A673 (cell line): ENCODE measurements around the gene GPR3. TPM values are rescaled to one million over a fixed set of nuclear protein-coding genes. Genes with fewer than 3 reads are reported as not detected.

ENCODE experiments used
- BruUV-seq: library from RNA; stranded (reverse); fragments of 400-500 nt; replicated peaks from 2 replicates; lab custom pipeline; 2021; lab: Mats Ljungman, UMichigan
- CTCF ChIA-PET: fragments of 300-600 bp; sonication (Branson Sonifier 250); formaldehyde crosslinking; loops from one replicate; lab custom pipeline; 2022; ENCODE audit warnings: antibody characterized with exemption; lab: Charles Lee
- POLR2A ChIA-PET: fragments of 300-600 bp; sonication (Branson Sonifier 250); formaldehyde crosslinking; loops from one replicate; lab custom pipeline; 2022; ENCODE audit warnings: antibody characterized with exemption; ENCODE audit not compliant: low non-redundant PET; lab: Charles Lee
- DNase-seq: peaks from one replicate; pipeline ENCODE4 v3.0.0-alpha.2; 2015; ENCODE audit warnings: low spot score
- H3K27ac ChIP-seq: fragments of 200-600 bp; sonication (generic); 2 replicates; pipeline ENCODE4 v1.5.1; 2016; ENCODE audit warnings: mixed run types, low read depth, mild to moderate bottlenecking, mixed read lengths, antibody characterized with exemption, low read length; ENCODE audit not compliant: poor library complexity, severe bottlenecking
- H3K27me3 ChIP-seq: fragments of 200-600 bp; sonication (generic); replicated peaks from 2 replicates; pipeline ENCODE4 v1.6.1; 2017; ENCODE audit warnings: mixed run types, low read depth, mild to moderate bottlenecking, mixed read lengths, antibody characterized with exemption, low read length; ENCODE audit not compliant: insufficient read depth, poor library complexity
- H3K36me3 ChIP-seq: fragments of 200-600 bp; sonication (generic); 2 replicates; pipeline ENCODE4 v1.6.1; 2016; ENCODE audit warnings: mixed run types, mild to moderate bottlenecking, mixed read lengths, antibody characterized with exemption, low read length; ENCODE audit not compliant: insufficient read depth, poor library complexity, severe bottlenecking
- H3K4me1 ChIP-seq: fragments of 200-600 bp; sonication (generic); 2 replicates; pipeline ENCODE4 v1.6.1; 2017; ENCODE audit warnings: mixed run types, mild to moderate bottlenecking, mixed read lengths, antibody characterized with exemption, low read length; ENCODE audit not compliant: insufficient read depth, poor library complexity, severe bottlenecking
- H3K4me3 ChIP-seq: fragments of 200-600 bp; sonication (generic); 2 replicates; pipeline ENCODE4 v1.5.1; 2016; ENCODE audit warnings: low read depth, mixed run types, mild to moderate bottlenecking, mixed read lengths, low read length; ENCODE audit not compliant: poor library complexity, severe bottlenecking
- H3K9me3 ChIP-seq: fragments of 200-600 bp; sonication (generic); 2 replicates; pipeline ENCODE4 v1.6.1; 2016; ENCODE audit warnings: mixed run types, low read depth, mild to moderate bottlenecking, mixed read lengths, antibody characterized with exemption, low read length; ENCODE audit not compliant: poor library complexity, severe bottlenecking
- EZH2 ChIP-seq: fragments of 200-600 bp; sonication (generic); IDR thresholded peaks from 2 replicates; pipeline ENCODE4 v1.6.1; 2017; ENCODE audit warnings: borderline replicate concordance, low read depth, mild to moderate bottlenecking, mixed read lengths, antibody characterized with exemption, low read length; ENCODE audit not compliant: poor library complexity, severe bottlenecking
- intact Hi-C: fragments of 100-400 bp; cut with micrococcal nuclease; formaldehyde crosslinking; loops from one replicate; pipeline ENCODE4 v1.10.0; 2022; ENCODE audit not compliant: unreplicated experiment
- total RNA-seq: library from RNA; stranded (reverse); gene quantifications from 2 replicates; pipeline ENCODE4 v1.2.3, GENCODE V29; 2021
- TF ChIP-seq, protein P1 (sequence below): fragments of 300-800, 200-600 bp; sonication (generic); conservative IDR thresholded peaks from 2 replicates; pipeline ENCODE4 v1.5.1; 2017; ENCODE audit warnings: low read depth, mild to moderate bottlenecking, antibody characterized with exemption, low read length, moderate library complexity, mixed read lengths

GPR3 gene
- total RNA-seq, 1 experiment from 2014 or later: 4.9 TPM

DNA sequence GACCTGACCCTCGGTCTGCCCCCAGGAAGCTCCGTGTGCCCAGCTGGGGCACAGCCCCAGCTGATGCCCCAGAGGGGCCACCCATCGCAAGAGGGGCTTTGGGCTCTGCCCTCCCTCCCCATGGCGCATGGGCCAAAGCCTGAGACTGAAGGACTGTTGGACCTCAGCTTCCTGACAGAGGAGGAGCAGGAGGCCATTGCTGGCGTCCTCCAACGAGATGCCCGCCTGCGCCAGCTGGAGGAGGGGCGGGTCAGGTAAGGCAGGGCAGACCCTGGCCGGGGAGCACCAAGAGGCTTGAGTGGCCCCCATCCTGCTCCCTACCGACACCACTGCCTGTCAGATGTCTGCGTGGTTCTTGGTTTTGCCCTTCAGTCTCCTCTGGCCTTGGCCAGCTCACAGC, 47.1 kb upstream of the GPR3 start:
- Histone ChIP-seq H3K27me3 (no peaks in the 10 kb centered on the region), H3K4me1 (peaks cover 12% of the 10 kb centered on the region), H3K4me3 (no peak overlapping the region), H3K36me3 (no peaks in the 10 kb centered on the region), H3K9me3 (no peaks in the 10 kb centered on the region), H3K27ac (no peak overlapping the region)
- no peak for DNase-seq
- POLR2A ChIA-PET: interaction anchor here (0.6 kb wide), 1 partner anchor 107 kb away, joined by 4 read pairs; no protein-coding TSS in a partner anchor
- TF ChIP-seq EZH2: no peak
- TF ChIP-seq, protein P1, sequence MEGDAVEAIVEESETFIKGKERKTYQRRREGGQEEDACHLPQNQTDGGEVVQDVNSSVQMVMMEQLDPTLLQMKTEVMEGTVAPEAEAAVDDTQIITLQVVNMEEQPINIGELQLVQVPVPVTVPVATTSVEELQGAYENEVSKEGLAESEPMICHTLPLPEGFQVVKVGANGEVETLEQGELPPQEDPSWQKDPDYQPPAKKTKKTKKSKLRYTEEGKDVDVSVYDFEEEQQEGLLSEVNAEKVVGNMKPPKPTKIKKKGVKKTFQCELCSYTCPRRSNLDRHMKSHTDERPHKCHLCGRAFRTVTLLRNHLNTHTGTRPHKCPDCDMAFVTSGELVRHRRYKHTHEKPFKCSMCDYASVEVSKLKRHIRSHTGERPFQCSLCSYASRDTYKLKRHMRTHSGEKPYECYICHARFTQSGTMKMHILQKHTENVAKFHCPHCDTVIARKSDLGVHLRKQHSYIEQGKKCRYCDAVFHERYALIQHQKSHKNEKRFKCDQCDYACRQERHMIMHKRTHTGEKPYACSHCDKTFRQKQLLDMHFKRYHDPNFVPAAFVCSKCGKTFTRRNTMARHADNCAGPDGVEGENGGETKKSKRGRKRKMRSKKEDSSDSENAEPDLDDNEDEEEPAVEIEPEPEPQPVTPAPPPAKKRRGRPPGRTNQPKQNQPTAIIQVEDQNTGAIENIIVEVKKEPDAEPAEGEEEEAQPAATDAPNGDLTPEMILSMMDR: no peak
- intact Hi-C loops: no loop called here
- CTCF ChIA-PET: interaction anchor here (0.7 to 1.7 kb wide), 2 partner anchors 12 to 1199 kb away, joined by 3 to 6 read pairs; no protein-coding TSS in a partner anchor
- BruUV-seq: no TSS peak

DNA sequence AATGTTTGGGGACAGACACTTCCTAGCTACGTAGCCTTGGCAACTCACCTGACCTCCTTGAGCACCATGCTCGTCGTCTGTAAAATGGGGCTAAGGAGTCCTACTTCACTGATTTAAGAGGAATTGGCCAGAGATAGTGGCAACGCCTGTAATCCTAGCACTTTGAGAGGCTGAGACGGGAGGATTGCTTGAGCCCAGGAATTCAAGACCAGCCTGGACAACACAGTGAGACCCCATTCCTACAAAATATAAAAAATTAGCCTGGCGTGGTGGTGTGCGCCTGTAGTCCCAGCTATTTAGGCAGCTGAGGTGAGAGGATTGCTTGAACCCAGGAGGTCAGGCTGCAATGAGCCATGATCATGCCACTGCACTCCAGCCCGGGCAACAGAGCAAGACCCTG, 46.1 kb upstream of the GPR3 start:
- BruUV-seq: no TSS peak

DNA sequence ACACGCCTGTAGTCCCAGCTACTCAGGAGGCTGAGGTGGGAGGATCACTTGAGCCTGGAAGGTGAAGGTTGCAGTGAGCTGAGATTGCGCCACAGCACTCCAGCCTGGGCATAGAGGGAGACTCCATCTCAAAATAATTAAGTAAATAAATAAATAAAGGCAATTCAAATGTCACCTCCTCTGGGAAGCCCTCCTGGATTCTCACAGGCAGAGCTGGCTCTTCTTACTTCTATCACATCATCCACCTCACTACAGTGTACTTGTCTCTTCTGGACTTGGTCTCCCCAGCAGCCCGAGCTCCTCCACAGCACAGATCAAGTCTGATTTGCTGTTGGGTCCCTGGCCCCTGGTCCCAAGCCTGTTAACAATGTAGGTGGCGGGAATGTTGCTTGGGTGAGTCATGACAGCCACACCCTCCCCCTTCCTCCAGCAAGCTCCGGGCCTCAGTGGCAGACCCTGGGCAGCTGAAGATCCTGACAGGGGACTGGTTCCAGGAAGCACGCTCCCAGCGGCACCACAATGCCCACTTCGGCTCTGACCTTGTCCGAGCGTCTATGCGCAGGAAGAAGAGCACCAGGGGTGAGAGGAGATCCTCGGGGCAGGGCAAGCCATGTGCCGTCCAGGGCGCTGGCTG, 45.3 kb upstream of the GPR3 start:
- intact Hi-C loops: no loop called here
- Histone ChIP-seq H3K27ac (no peak overlapping the region), H3K4me3 (no peak overlapping the region), H3K36me3 (no peaks in the 10 kb centered on the region), H3K27me3 (no peaks in the 10 kb centered on the region), H3K9me3 (no peaks in the 10 kb centered on the region), H3K4me1 (peaks cover 4% of the 10 kb centered on the region)
- POLR2A ChIA-PET: no interaction called here
- BruUV-seq: no TSS peak
- DNase-seq: no peak
- TF ChIP-seq EZH2: no peak
- CTCF ChIA-PET: no interaction called here

More for the DNA sequence above, 46.1 kb upstream of the GPR3 start:
- H3K4me3 ChIP-seq: no peak overlapping the region
- intact Hi-C loops: no loop called here
- no peak overlapping the region for H3K27ac ChIP-seq
- peaks cover 10% of the 10 kb centered on the region for H3K4me1 ChIP-seq
- DNase-seq: no peak
- H3K36me3 ChIP-seq: no peaks in the 10 kb centered on the region
- TF ChIP-seq, protein P1: no peak
- TF ChIP-seq EZH2: no peak
- H3K9me3 ChIP-seq: no peaks in the 10 kb centered on the region
- ChIA-PET POLR2A (no interaction called here), CTCF (interaction anchor here (0.7 kb wide), 1 partner anchor 20 kb away, joined by 3 read pairs; no protein-coding TSS in a partner anchor)
- H3K27me3 ChIP-seq: no peaks in the 10 kb centered on the region
